Subcutaneous adipose tissue (tissue), 4 donors: ENCODE measurements around the gene ANGEL2. TPM values are rescaled to one million over a fixed set of nuclear protein-coding genes. Genes with fewer than 3 reads are reported as not detected.

ENCODE experiments used
- total RNA-seq, 4 donors: library from RNA; depleted of rRNA; stranded (reverse); fragments of >200 nt; gene quantifications; one replicate each; pipeline ENCODE4 v1.1.0, GENCODE V29; 2016
- TF ChIP-seq, protein P1 (sequence below): fragments of 450-650 bp; IDR thresholded peaks from one replicate; pipeline ENCODE4 v1.5.1; 2016; ENCODE audit warnings: low read depth, mild to moderate bottlenecking, control low read depth, antibody characterized with exemption, moderate library complexity

ANGEL2 gene, protein sequence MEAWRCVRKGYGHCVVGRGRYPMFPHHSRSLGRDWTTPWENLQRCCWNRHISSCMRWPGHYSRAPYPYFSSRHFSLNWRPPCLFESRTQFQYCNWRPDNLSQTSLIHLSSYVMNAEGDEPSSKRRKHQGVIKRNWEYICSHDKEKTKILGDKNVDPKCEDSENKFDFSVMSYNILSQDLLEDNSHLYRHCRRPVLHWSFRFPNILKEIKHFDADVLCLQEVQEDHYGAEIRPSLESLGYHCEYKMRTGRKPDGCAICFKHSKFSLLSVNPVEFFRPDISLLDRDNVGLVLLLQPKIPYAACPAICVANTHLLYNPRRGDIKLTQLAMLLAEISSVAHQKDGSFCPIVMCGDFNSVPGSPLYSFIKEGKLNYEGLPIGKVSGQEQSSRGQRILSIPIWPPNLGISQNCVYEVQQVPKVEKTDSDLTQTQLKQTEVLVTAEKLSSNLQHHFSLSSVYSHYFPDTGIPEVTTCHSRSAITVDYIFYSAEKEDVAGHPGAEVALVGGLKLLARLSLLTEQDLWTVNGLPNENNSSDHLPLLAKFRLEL
- 10 to 100 TPM; 53.3 to 66.5 (median 62.5) TPM for total RNA-seq

DNA sequence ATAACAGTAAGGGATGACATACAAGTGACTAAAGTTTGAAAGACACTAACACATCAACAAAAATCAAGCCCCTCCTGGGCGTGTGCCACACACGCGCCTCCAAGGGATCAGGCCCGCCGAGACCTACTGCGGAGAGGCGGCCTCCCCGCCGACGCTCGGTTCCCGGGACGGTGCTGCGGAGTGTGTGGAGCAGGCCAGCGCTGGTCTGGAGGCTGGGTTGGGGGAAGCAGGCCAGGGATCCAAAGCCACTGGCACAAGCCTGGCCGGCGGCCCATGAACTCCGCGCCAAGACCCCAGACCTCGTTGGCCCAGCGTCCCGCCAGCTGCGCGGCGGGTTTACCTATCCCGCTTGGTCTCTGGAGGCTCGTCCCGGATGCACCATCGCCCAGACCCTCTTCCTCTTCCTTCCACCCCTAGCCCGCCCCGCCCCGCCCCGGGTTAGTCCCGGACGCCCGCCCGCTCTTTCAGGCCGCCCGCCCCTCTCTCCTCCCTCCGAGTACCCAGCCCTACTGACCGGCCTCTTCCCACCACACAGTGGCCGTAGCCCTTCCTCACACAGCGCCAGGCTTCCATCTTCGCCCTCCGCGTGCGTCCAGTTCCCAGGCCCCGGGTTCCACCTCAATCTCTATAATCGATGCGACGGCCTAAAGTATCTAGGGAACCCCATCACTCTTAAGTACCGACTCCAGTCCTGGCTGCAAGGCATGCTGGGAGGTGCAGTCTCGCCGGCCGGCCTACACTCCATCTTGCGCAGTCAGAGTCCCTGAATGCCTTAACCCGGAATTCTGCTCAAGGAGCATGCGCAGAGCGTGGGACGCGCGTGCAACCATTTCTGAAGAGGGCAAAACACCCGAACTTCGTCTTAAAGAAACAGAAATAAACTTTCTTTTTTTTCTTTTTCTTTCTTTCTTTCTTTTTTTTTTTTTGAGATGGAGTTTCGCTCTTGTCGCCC, at the start of gene ANGEL2:
Gene ANGEL2 (minus strand): TSS at position 769 of the 952 bp plus-strand sequence. CDS start 196 bp downstream, at position 573.
- TF ChIP-seq, protein P1, sequence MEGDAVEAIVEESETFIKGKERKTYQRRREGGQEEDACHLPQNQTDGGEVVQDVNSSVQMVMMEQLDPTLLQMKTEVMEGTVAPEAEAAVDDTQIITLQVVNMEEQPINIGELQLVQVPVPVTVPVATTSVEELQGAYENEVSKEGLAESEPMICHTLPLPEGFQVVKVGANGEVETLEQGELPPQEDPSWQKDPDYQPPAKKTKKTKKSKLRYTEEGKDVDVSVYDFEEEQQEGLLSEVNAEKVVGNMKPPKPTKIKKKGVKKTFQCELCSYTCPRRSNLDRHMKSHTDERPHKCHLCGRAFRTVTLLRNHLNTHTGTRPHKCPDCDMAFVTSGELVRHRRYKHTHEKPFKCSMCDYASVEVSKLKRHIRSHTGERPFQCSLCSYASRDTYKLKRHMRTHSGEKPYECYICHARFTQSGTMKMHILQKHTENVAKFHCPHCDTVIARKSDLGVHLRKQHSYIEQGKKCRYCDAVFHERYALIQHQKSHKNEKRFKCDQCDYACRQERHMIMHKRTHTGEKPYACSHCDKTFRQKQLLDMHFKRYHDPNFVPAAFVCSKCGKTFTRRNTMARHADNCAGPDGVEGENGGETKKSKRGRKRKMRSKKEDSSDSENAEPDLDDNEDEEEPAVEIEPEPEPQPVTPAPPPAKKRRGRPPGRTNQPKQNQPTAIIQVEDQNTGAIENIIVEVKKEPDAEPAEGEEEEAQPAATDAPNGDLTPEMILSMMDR, result no peak

DNA sequence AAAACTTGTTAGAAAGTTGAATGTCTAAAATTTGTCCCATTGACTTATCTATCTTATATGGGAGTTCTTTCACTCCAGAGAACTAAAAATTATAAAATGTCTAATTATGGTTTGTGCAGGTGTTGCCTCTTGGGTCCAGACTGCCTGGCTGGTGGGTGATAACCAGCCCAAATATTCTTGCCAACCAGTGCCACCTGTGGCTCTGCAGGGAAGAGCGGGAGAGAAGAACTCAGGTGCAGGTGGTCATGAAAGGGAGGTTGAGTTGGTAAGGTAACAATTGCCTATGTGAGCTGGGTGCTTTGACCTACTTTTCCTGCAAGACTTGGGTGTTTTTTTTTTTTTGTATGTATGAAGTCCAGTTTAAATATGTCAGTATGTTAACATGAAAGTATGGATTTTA, 45.6 kb upstream of the ANGEL2 start:
- TF ChIP-seq, protein P1, result no peak

DNA sequence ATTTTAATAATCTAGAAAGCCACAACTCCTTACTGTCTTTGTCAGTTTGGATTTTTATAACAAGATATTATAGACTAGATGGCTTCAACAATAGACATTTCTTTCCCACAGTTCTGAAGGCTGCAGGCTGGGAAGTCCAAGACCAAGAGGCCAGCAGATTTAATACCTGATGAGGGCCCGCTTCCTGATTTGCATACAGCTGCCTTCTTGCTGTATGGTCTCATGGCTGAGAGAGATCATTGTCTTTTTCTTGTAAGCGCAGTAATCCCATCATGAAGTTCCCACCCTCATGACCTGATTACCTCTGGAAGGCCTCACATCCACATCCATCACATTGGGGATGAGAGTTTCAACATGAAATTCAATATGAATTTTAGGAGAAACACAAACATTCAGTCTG, 45.2 kb upstream of the ANGEL2 start:
- TF ChIP-seq, protein P1, result no peak

DNA sequence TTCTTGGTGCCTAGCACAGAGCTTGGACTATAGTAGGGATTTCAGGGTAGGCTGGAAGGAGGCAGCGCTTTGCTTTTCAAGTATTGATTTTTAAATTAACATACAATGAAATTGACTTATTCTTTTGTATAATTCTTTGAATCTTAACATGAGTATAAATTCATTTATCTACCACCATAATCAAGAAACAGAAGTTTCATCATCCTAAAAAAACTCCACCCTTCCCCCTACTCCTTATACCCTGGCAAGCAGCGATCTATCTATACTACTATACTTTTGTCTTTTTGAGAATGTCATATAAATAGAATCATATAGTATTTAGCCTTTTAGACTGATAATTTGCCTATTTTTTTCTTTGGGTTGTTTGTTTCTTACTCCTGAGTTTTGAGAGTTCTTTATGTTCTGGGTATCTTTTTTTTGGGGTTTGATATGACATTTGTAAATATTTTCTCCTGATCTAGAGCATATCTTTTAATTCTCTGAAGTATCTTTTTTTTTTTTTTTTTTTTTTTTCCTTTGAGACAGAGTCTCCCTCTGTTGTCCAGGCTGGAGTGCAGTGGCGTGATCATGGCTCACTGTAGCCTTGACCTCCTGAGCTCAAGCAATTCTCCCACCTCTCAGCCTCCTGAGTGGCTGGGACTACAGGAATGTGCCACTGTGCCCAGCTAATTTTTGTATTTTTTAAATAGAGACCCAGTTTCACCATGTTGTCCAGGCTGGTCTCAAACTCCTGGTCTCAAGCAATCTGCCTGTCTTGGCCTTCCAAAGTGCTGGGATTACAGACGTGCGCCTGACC, 41.8 kb upstream of the ANGEL2 start:
- TF ChIP-seq, protein P1, result no peak

DNA sequence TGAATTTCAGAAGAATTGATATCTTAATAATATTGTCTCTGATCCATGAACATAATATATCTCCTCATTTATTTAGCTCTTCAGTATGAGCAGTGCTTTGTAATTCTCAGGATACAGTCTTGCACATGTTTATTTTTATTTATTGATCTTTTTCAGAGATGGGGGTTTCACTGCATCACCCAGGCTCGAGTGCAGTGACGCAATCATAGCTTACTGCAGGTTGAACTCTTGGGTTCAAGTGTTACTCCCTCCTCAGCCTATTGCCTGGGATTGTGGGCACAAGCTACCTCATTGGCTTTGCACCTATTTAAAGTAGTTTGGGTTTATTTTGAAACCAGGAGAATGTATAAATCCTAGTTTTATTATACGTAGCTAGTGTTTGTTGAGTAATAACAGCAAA, 40.1 kb upstream of the ANGEL2 start:
- TF ChIP-seq, protein P1, result no peak

DNA sequence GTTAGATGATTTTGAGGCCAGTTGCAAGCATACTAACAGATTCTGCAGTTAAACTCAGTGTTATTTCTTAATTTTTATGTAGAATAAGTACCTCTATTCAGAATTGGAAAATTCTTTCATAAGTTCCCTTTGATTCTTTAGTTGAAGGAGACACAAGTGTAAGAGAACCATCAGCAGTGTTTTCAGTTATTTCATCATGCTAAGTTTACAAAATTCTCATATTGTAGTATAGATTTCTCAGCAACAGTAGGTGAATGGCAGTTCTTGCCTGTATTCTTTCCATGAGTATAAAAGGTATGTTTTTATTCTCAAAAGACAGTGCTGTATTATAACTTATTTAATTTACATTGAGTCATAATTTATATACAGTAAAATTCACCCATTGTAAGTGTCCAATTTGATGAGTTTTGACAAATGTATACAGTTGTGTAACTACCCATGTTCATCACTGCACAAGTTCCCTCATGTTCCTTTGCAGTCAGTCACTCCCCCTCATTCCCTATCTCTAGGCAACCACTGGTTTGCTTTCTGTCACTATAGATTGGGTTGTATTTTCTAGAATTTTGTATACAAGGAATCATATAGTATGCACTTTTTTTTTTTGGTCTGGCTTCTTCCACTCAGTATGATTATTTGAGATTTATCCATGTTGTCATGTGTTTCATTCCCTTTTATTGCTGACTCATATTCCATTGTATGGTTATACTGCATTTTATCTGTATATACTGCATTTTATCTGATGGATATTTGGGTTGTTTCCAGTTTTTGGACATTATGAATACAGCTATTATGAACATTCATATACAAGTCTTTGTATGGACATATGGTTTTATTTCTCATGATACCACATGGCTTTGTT, 39.3 kb upstream of the ANGEL2 start:
- TF ChIP-seq, protein P1, result no peak
